GF-D8 (cell line): ENCODE measurements around the gene IER5L.
"Not testable (repeated sequence)": the region's sequence is repeated elsewhere in the genome, so short reads cannot be mapped to it uniquely, and the experiment has no call there.

Experiments
- DNase-seq: peaks from one replicate; lab custom pipeline; 2025; lab: John Stamatoyannopoulos, UW

Gene IER5L

DNA sequence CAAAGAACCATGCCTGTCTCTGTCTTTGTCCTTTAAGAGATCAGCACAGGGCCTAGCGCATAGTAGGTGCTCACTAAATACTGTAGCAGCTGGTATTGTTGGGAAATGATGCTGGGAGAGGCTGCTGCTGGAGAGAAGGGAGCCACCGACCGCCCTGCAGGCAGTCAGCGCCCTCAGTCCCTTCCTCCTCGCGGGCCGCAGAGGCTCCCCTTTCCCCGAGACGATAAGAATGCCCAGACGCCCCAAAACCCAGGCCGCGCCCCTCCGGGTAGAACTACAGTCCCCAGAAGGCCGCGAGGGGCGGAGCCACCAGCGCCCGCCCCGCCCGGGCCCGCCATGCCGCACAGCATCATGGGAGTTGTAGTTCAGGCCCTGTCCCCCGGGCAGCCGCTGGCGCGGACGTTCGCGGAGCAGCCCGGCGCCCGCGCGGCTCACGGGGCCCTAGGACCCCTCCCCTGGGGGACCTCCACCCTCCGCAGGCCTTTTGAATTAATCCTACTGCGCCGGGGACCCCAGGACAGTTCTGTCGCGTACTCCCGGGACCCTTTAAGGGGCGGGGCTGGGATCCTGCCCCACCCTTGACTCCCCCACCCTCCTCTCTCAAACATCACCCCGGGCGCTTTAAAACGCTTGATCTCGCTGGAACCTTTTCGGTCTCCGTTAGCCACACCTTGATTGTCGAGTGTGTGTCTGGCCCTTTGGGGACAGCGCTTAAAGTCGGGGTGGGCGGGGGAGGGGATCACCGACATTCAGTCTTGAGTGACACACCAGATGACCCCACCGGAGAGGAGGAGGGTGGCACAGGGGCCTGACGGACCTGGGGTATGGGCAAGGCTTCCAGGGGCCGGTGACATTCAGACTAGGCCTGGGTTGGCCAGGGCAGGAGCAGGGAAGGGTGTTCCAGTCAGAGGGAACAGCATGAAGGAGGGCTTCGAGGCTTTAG lies 24.8 kb upstream of the IER5L start:
- DNase-seq = no peak

DNA sequence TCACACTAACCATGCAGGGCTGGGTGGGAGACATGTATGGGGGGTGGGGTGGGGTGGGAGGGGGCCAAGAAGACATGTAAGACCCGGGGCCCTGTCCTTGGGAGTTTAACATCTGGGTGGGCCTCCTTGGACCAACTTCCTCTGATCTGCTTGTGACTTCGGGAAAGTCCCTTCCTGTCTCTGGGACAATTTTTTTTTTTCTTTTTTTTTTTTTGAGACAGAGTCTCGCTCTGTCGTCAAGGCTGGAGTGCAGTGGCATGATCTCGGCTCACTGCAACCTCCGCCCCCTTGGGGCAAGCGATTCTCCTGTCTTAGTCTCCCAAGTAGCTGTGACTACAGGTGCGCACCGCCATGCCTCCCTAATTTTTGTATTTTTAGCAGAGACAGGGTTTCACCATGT lies 23.8 kb upstream of the IER5L start:
- DNase-seq = no peak

DNA sequence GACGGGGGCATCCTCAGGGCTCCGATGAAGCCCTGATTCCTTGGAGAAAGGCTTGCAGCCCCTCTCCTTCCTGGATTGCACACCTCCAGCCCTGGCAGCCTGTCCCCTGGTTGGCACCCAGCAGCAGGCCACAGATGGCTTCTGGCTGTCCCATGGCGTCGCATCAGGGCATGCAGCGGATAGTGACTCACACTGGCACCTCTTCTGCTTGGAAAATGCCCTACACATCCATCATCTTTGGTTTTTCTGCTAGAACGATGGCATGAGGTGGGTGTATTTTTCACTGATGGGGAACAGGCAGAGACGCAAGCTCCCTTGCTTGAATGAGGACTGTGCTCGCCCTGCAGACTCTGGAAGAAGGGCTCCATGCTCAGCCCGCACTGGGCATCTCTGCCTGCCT lies 23.2 kb upstream of the IER5L start:
- DNase-seq = no peak

DNA sequence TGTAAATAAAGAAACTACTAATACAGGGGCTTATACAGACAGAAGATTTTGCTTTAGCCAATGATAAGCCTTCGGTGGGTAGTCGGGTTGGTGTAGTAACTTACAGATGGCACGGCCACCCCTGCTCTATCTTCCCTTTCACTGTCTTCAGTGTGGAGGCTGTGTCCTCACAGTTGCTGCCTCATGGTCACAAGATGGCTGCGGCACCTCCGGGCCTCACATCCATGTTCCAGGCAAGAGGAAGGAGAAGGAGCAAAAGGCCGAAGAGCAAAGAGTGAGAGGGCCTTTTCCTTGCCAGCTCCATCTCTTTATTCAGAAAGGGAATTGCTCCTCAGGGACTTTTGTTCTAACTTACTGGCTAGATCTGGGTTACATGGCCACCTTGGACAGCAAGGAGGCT lies 22.2 kb upstream of the IER5L start:
- DNase-seq = no peak

DNA sequence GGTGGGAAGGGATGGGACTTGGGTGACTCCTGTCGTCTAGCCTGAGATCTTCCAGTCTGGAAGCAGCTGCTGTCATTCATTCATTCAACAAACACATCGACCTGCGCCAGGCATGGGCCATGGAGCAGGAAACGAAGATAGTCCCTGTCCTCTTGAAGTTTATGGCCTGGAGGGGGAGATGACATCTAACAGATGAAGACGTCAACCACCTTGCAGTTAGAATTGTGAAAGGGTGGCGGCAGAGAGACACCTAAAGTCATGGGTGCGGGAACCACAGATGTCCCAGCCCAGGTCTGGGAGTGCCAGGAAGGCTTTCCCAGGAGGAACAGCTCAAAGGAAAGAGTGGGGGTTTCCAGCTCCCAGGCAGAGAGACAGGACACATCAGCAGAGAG lies 21.0 kb upstream of the IER5L start:
- no peak for DNase-seq

DNA sequence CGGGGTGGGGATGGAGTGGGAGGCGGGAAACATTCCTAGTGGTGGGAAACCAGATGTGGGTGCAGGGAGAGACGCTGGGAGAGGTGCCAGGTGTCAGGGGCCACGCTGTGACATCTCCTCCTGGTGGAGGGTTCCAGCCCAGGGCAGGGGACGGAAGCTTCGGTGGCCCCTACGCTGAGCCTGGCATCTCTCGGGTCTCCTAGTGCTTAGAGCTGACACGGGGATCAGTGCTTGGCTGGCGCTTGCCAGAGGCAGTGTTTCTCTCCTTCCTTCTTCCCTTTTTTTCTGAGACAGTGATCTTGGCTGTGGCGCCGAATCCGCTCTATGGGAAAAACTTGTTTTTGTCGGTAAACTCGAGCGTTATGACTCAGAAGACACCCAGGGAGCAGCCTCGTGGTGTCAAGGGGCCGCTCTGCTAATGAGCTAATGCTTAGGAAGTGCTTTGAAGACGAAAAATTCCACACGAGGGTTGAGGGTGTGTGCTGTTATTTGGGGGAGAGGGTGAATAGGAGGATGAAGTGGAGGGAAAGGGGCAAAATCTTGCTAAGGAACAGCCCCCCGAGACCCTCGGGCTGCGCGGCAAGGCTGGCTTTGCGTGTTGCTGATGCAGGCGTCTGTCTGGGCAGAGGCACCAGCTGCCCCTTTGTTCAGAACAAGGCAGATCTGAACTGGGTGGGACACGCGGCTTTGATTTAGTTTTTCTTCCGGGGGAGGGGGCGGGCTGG lies 20.4 kb upstream of the IER5L start:
- no peak for DNase-seq

DNA sequence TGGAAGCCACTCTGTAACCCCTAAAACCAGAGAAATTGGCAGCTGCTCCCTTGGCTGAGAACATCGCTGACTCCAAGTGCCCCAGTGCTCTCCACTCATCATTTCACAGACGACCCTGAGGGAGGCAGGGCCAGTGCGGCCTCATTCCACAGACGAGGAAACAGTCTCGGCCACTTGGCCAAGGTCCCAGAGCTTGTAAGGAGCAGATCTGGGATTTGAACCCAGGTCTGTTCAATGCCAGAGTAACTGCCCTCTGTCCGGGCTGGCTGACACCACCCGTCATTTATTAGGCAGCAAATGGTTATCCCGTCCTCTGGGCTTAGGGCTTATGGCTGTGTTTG lies 19.9 kb upstream of the IER5L start:
- no peak for DNase-seq

DNA sequence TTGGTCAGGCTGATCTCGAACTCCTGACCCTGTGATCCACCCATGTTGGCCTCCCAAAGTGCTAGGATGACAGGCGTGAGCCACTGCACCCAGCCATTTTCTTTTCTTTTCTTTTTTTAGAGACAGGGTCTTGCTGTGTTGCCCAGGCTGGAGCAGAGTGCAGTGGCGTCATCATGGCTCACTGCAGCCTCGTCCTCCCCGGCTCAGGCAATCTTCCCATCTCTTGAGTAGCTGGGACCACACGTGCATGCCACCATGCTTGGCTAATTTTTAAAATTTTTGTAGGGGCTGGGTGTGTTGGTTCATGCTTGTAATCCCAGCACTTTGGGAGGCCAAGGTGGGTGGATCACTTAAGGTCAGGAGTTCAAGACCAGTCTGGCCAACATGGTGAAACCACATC lies 19.0 kb upstream of the IER5L start:
- DNase-seq = not testable (repeated sequence)

DNA sequence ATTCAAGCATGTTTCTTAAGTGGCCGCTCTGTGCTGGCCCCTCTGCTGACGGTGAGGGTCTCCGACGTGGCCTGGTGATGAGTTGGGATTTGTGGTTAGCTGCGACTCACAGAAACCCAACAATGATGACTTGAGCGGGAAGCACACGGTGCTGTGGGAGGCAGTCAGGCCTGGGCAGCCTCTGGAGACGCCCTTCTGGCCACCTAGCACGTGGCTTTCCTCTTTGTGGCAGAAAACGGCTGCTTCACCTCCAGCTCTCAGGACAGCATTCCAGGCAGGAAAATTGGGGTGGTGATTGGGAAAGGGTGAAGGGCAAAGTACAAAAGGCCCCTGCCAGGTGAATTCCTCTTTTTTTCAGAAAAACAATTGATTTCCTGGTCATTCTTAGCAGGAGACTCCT lies 17.5 kb upstream of the IER5L start:
- DNase-seq = no peak

DNA sequence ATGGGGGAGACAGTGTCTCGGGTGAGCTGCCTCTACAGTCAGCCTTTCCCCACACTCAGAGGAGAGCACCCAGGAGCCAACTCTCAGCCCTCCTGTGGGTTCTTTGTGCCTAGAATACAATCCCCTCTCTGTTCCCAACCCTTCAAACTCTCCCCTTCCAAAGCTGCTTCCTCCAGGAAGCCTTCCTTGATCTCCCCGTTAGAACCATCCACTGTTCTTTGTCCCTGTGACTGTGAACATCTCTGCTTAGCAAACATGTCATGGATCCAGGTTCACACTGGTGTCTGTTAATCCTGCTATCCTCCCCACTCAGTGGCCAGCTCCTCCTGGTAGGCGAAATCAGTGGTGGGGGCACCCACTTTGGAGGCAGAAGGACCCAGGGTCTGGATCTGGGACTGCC lies 16.2 kb upstream of the IER5L start:
- DNase-seq = no peak

DNA sequence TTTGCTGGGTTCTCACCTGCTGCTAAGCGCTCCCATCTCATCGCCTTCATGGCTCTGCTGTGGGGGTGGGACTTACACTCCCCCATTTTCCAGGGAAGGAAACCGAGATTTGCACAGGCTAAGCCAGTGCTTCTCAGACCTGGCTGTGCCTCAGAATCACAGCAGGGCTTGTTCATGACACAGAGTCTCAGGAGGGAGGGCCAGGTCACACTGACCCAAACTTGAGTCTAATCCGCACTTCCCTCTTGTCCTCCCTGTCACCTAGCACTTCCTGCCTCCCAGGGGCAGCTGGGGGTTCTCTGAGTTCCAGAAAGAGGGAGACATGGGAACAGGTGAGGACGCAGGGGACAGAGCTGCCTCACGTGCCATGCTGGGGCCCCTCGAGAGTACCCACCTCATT lies 15.6 kb upstream of the IER5L start:
- DNase-seq = no peak

DNA sequence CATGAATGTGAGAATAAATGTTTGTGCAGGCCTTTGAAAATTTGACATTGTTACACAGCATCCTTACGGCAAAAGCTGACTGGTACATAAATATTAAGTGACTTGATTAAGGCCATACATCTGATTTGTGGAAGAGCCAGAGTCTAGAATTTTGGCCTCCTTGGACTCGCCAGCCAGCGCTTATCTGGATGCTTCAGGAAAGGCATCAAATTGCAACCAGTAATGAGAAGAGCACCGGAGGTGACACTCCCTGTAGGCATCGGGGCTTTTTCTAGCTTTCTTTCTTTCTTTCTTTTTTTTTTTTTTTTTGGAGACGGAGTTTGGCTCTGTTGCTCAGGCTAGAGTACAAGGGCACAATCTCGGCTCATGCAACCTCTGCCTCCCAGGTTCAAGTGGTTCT lies 13.2 kb upstream of the IER5L start:
- DNase-seq = no peak

DNA sequence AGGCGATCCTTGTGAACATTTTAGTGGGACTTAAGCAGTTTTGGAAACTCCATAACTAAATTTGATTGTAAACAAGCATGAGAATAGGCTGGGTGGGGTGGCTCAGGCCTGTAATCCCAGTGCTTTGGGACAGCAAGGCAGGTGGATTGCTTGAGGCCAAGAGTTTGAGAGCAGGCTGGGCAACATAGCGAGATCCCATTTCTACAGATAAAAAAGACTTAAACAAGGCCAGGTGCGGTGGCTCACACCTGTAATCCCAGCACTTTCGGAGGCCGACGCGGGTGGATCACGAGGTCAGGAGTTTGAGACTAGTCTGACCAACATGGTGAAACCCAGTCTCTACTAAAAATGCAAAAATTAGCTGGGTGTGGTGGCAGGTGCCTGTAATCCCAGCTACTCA lies 11.9 kb upstream of the IER5L start:
- not testable (repeated sequence) for DNase-seq

DNA sequence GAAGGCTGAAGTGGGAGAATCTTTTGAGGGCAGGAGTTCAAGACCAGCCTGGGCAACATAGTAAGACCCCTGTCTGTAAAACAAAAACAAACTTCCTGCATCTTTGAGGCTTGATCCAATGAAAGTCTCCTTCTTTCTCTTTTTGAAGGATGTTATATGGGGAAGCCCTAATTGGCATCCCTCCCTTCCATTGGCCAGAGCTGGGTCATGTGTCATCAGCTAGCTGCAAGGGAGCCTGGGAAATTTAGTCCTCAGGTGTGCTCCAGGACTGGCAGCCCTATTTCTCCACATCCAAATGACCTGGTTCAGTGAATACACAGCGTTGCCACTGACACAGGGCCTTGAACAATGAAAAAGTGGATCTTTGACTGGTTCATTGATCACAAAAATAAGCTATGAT lies 9.0 kb upstream of the IER5L start:
- no peak for DNase-seq

DNA sequence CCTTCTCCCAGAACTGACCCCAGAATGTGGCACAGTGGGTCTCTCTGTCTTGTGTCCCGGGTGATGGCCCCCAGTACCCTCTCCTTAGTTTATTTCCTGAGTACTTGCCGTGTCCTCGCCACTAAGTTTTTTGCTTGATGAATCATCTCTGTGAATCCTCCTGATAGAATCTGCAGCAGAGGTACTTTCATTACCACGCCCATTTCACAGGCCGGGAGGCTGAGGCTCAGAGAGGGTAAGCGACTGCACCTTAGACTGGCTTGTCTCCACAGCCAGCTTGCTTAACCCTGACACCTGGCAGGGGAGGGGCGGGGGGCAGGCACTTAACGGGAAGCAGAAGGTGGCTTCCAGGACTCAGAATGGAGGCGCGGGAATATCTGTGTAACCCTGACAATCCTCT lies 7.9 kb upstream of the IER5L start:
- DNase-seq = no peak

DNA sequence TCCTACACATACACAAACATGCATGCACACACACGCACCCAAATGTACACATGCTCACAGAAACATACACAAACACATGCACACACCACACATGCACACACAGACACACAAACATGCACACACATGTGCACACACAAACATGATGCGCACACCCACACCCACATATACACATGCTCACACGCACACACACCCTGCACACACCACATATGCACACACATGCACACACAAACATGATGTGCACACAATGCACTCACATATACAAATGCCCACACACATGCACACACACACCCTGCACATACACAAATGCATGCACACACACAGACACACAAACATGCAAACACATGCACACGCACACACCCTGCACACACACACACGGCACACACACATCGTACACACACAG lies 7.3 kb upstream of the IER5L start:
- no peak for DNase-seq

DNA sequence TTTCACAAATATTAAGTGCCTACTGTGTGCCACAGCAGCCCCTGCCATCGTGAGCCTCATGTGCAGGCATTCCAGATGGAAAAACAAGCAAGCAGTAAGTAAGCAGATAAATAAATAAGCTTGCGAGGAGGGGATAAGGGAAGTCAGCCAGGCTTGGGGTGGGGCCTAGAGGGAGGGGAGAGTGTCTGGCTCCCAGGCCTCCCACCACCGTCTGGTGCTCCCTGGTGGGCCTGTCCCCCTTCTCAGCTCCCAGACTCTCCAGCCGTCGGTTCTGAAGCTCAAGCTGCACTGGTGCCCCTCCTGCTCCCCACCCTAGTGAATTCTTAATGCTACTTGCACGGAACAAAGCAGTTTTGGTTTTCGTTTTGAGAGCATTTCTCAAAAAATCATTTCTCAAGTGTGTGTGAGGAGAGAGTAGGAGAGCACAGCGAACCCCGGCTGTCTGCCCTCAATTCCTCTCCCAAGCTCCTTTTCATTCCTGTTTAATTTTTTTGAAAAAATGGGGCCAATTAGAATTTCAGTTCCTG lies 6.6 kb upstream of the IER5L start:
- no peak for DNase-seq

DNA sequence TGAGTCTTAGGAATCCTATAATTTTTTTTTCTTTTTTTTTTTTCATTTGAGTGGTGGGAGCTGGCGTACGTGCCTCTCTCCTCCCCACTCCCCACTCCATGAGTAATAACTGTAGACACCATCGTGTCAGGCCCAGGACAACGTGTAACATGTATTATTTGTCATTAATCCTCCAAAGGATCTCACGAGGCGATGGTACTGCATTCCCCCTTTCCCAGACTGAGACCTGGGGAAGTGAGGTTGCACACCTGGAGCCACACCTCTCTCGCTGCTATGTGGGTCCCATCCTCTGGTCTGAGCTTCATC lies 6.1 kb upstream of the IER5L start:
- no peak for DNase-seq

DNA sequence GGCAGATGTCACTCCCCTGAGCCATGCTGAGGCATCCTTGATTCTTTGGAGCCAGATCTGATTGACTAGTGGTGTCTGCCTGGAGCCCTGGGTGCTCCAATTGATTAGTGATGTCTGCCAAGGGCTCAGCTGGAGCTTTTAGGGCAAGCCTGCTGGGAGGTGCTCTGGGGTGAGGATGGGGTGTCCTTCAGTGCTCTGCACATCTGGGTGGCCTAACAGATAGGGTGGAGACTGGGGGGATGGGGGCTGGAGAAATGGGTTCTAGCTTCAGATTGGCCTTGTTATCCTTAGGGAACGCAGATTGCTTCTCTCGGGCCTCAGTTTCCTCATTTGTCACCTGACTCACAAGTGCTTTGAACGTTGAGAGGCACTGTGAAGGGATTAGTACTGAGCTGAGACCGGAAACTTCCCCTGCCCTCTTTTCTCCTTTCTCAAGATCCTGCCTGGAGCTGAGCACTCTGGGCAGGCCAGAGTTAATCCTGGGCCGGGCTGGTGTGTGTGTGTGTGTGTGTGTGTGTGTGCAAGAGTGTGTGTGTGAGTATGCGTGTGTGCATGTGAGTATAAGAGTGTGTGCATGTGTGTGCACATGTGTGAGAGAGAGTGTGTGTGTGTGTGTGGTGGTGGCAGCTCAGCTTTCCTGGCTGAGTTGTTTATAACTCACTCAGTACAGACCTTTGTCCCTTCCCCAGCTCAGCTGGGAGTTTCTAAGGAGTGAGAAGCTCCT lies 5.6 kb upstream of the IER5L start:
- DNase-seq = no peak

DNA sequence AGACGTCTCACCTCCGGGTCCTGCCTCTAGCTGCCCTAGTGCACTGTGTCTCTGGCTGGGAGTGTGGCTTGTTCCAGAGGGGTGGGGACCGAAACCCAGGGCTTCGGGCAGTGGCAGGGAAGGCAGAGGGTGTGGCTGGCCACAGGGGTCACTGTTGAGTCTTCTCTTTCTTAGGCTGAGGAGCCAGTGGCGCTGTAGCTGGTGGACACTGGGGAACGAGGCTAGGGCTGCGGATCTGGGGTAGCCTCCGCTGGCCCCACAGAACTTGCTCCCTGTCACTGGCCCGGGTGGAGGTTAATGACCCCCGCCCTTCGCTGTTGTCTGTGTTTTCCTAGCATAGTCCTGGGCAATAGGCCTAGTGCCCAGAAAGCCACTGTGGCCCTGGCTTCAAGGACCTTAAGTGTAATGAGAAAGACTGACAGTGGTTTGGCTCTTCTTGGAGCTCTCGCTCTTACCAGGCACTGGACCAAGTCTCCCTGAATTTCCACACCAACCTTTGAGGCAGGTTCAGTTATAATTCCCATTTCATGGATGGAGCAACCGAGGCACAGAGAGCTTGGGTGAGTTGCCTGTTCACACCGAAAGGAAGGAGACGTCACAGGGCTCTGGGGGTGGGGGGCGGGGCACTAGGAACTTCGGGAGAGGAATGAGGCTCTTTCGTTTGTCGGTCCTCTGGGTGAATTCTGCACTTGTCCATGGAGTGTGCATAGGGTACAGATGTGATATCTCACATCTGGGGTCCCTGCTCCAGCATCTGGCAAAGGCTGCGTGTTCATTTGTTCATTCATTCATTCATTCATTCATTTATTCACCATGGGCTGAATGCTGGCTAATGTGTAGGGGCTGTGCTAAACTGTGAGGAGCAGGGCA lies 4.8 kb upstream of the IER5L start:
- DNase-seq = no peak

DNA sequence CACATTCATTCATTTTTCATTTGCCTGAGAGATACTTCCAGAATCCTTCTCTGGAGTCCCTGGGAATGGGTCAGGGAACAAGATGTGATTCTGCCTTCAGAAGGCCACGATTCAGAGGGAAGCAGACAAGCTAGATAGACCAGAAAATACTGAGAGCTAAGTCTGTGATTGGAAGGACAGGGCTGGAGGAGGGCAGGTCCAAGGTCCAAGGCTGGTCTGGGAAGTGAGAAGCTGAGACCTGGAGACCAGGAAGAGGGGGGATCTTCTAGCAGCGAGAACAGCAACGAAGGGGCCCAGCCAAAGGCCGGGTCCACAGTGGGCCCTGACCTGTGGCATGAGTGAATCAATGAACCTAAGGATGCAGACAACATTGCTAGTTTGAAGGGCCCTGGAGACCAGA lies 4.1 kb upstream of the IER5L start:
- no peak for DNase-seq

DNA sequence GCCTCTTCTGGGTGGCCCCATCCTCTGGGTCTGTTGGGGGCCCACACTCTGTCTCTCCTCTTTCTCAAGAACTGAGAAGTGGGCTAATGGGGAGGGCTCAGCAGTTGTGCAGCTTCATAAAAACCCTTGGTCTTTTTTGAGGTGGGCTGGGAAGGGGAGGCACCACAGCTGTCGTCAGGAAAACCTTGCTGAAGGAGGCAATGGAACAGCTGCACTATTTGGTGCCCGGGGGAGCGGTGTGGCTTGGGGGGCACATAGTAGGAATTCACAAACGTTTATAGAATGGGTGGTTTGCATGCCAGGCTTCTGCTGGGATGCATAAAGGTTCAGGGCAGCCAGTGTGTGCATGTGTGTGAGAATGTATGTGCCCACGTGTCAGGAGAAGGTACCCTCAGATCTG lies 3.2 kb upstream of the IER5L start:
- DNase-seq = no peak
